K562 (cell line): ENCODE measurements around the gene ZNF668. TPM values are rescaled to one million over a fixed set of nuclear protein-coding genes. Genes with fewer than 3 reads are reported as not detected.

Experiments
- ATAC-seq: fragments of 200-7000 bp; cut with Tn5 transposase; 3 replicates; pipeline ENCODE4 v1.9.1; 2020; ENCODE audit warnings: moderate library complexity
- BruUV-seq: library from RNA; stranded (reverse); fragments of 400-500 nt; replicated peaks from 2 replicates; lab custom pipeline; 2021; lab: Mats Ljungman, UMichigan
- CTCF ChIA-PET: fragments of 300-600 bp; formaldehyde crosslinking; extraction: SDS; loops from one replicate; lab custom pipeline; 2021; ENCODE audit warnings: low intra/inter-chr PET ratio; lab: Yijun Ruan, JAX
- POLR2A ChIA-PET: fragments of 300-600, 350-650 bp; sonication (Branson Sonifier 250); formaldehyde crosslinking; extraction: SDS; loops from one replicate; lab custom pipeline; 2021; ENCODE audit warnings: antibody characterized with exemption, inconsistent platforms; lab: Yijun Ruan, JAX
- DNase-seq, 4 experiments: peaks; one replicate each; pipeline versions ENCODE4 v3.0.0 to v3.0.0-alpha.2; 2011 to 2018; ENCODE audit warnings: low spot score in 3 of 4, mixed read lengths in 3 of 4; ENCODE audit errors: extremely low read depth in 1 of 4
- FAIRE-seq: peaks from 2 replicates; lab custom pipeline; 2011; peaks lifted over from hg19 to GRCh38; lab: Jason Lieb, UNC
- H2AFZ ChIP-seq: 2 replicates; pipeline ENCODE4 v1.6.0; 2011; ENCODE audit warnings: low read depth, low read length, control low read depth, inconsistent platforms
- H3K27ac ChIP-seq: fragments of 200-600 bp; 3 replicates; pipeline ENCODE4 v1.8.0; 2011; ENCODE audit warnings: low read depth, mild to moderate bottlenecking, control low read depth, inconsistent platforms, low read length, moderate library complexity, mixed read lengths; ENCODE audit errors: extremely low read depth
- H3K27me3 ChIP-seq, 2 experiments: fragments of 300-600 bp in 1 of 2; 2 replicates in 1 of 2; 3 replicates in 1 of 2; pipeline versions ENCODE4 v1.6.0 to v1.8.0; 2011; ENCODE audit warnings: inconsistent platforms in 2 of 2, low read length in 2 of 2, mild to moderate bottlenecking in 1 of 2, mixed read lengths in 1 of 2, moderate library complexity in 1 of 2; ENCODE audit not compliant: control insufficient read depth in 2 of 2, insufficient read depth in 2 of 2
- H3K36me3 ChIP-seq: fragments of 300-600 bp; 3 replicates; pipeline ENCODE4 v1.8.0; 2011; ENCODE audit warnings: mild to moderate bottlenecking, low read length, inconsistent platforms; ENCODE audit not compliant: control insufficient read depth, insufficient read depth
- H3K4me1 ChIP-seq, 2 experiments: fragments of 200-600 bp in 1 of 2; replicated peaks in 1 of 2; 2 replicates in 1 of 2; 3 replicates in 1 of 2; pipeline versions ENCODE4 v1.5.1 to v1.8.0; 2011; ENCODE audit warnings: inconsistent platforms in 2 of 2, low read length in 2 of 2, mild to moderate bottlenecking in 1 of 2, mixed read lengths in 1 of 2, moderate library complexity in 1 of 2; ENCODE audit not compliant: control insufficient read depth in 2 of 2, insufficient read depth in 2 of 2
- H3K4me2 ChIP-seq: 2 replicates; pipeline ENCODE4 v1.6.1; 2011; ENCODE audit warnings: low read length, control low read depth, inconsistent platforms, mixed read lengths; ENCODE audit not compliant: insufficient read depth
- H3K4me3 ChIP-seq: fragments of 200-600 bp; sonication (generic), shearing (Covaris generic); 2 replicates; pipeline ENCODE4 v1.5.1; 2016; ENCODE audit warnings: control low read depth, inconsistent platforms
- H3K79me2 ChIP-seq: fragments of 200-600 bp; 3 replicates; pipeline ENCODE4 v1.8.0; 2011; ENCODE audit warnings: low read length, inconsistent platforms; ENCODE audit not compliant: control insufficient read depth, insufficient read depth
- H3K9ac ChIP-seq, 2 experiments: 2 replicates each; pipeline versions ENCODE4 v1.6.0 to v1.6.1; 2011; ENCODE audit warnings: low read depth in 2 of 2, low read length in 2 of 2, control low read depth in 1 of 2, inconsistent platforms in 1 of 2, mild to moderate bottlenecking in 1 of 2, mixed read lengths in 1 of 2; ENCODE audit not compliant: insufficient read depth in 1 of 2
- H3K9me1 ChIP-seq: one replicate; pipeline ENCODE4 v1.6.0; 2011; ENCODE audit warnings: inconsistent platforms, mild to moderate bottlenecking, low read length, moderate library complexity; ENCODE audit not compliant: control insufficient read depth, insufficient read depth
- H3K9me3 ChIP-seq: replicated peaks from 2 replicates; pipeline ENCODE4 v1.5.1; 2011; ENCODE audit warnings: low read depth, low read length, inconsistent platforms; ENCODE audit not compliant: control insufficient read depth, insufficient read depth
- H4K20me1 ChIP-seq: replicated peaks from 2 replicates; pipeline ENCODE4 v1.6.1; 2011; ENCODE audit warnings: low read length, inconsistent platforms, mixed read lengths; ENCODE audit not compliant: control insufficient read depth, insufficient read depth
- ARHGAP35 ChIP-seq: fragments of 450-650 bp; IDR thresholded peaks from 2 replicates; pipeline ENCODE4 v1.6.1; 2018; ENCODE audit not compliant: partially characterized antibody
- ARNT ChIP-seq, 2 experiments: fragments of 450-650 bp; IDR thresholded peaks; 2 replicates each; pipeline ENCODE4 v1.6.1; 2016; ENCODE audit warnings: mild to moderate bottlenecking in 1 of 2
- CREBBP ChIP-seq: IDR thresholded peaks from one replicate; pipeline ENCODE4 v1.6.1; 2012; ENCODE audit warnings: low read depth, mild to moderate bottlenecking, control low read depth, inconsistent platforms, low read length
- FOXA1 ChIP-seq: fragments of 450-650 bp; IDR thresholded peaks from 2 replicates; pipeline ENCODE4 v1.6.1; 2016; ENCODE audit warnings: mild to moderate bottlenecking, borderline replicate concordance
- FOXM1 ChIP-seq, 2 experiments: fragments of 450-650 bp in 1 of 2; sonication (generic) in 1 of 2; formaldehyde crosslinking in 1 of 2; IDR thresholded peaks; 2 replicates each; pipeline versions ENCODE4 v1.6.1 to v1.9.0; 2017 to 2022; ENCODE audit warnings: low read depth in 2 of 2, mild to moderate bottlenecking in 2 of 2, missing genetic modification reagents in 1 of 2, moderate library complexity in 1 of 2
- HMG20A ChIP-seq: fragments of 450-650 bp; formaldehyde crosslinking; conservative IDR thresholded peaks from 2 replicates; pipeline ENCODE4 v1.4.0; 2020; ENCODE audit warnings: mild to moderate bottlenecking, mixed read lengths
- HNRNPK ChIP-seq: fragments of 200-400 bp; formaldehyde crosslinking; IDR thresholded peaks from one replicate; pipeline ENCODE4 v1.6.1; 2018; ENCODE audit warnings: mild to moderate bottlenecking, low read depth, low read length; ENCODE audit not compliant: poor library complexity, severe bottlenecking
- NCOA4 ChIP-seq: fragments of 450-650 bp; IDR thresholded peaks from 2 replicates; pipeline ENCODE4 v1.6.1; 2018; ENCODE audit warnings: mild to moderate bottlenecking; ENCODE audit not compliant: partially characterized antibody
- NCOA6 ChIP-seq: fragments of 450-650 bp; IDR thresholded peaks from 2 replicates; pipeline ENCODE4 v1.6.1; 2017; ENCODE audit warnings: mild to moderate bottlenecking
- PHF21A ChIP-seq: fragments of 450-650 bp; IDR thresholded peaks from 2 replicates; pipeline ENCODE4 v1.6.1; 2017; ENCODE audit warnings: low read depth, borderline replicate concordance
- SRSF7 ChIP-seq: fragments of 200-400 bp; formaldehyde crosslinking; optimal IDR thresholded peaks from 2 replicates; pipeline ENCODE3; 2017; ENCODE audit warnings: mild to moderate bottlenecking, low read depth, low read length
- TCF7L2 ChIP-seq: fragments of 150-350 bp; IDR thresholded peaks from 2 replicates; pipeline ENCODE4 v1.6.1; 2016; ENCODE audit warnings: low read depth, mild to moderate bottlenecking, low read length, moderate library complexity
- ZC3H11A ChIP-seq: IDR thresholded peaks from 2 replicates; pipeline ENCODE4 v1.6.1; 2012; ENCODE audit warnings: low read depth, low read length, improper control_type of control experiment
- ZNF354B ChIP-seq: fragments of 250-450 bp; sonication (Bioruptor Pico); IDR thresholded peaks from 2 replicates; pipeline ENCODE4 v1.4.0; 2020
- ZNF764 ChIP-seq: fragments of 250-450 bp; sonication (Bioruptor Pico); IDR thresholded peaks from 2 replicates; pipeline ENCODE4 v1.4.0; 2020; ENCODE audit warnings: low read depth, mild to moderate bottlenecking, moderate library complexity
- WGBS: fragments of 100-300 bp; shearing (Covaris generic); methylation state at CpG from one replicate; pipeline ENCODE4 v1.1.6; 2016; ENCODE audit warnings: low coverage, mixed read lengths; ENCODE audit not compliant: insufficient coverage; ENCODE audit errors: missing lambda C conversion rate; 5-methylcytosine and 5-hydroxymethylcytosine counted together
- in situ Hi-C: fragments of 300-500 bp; cut with MboI; formaldehyde crosslinking; loops from 4 replicates; pipeline ENCODE4 v1.15.0; 2018; ENCODE audit warnings: inconsistent platforms, mixed read lengths
- intact Hi-C: fragments of 100-400 bp; cut with micrococcal nuclease; formaldehyde crosslinking; loops from 2 replicates; pipeline ENCODE4 v1.14.2; 2022
- polyA plus RNA-seq, 8 experiments: library from polyadenylated mRNA; depleted of rRNA in 4 of 8; stranded (reverse) in 5 of 8; unstranded in 3 of 8; fragments of >200 nt; fragmentation: Nextera tagmentation in 2 of 8; fragmentation: Illumina TruSeq in 1 of 8; extraction: Ambion mirVana in 2 of 8; extraction: Trizol in 1 of 8; gene quantifications; 2 replicates each; pipeline versions ENCODE4 v1.2.1 to v1.2.3, GENCODE V29; 2011 to 2014; ENCODE audit warnings: inconsistent platforms in 1 of 8, missing spikeins in 1 of 8
- total RNA-seq, 7 experiments: library from RNA; depleted of rRNA in 6 of 7; stranded (reverse); fragments of >200 nt in 6 of 7; fragmentation: Illumina TruSeq in 2 of 7; extraction: Trizol in 2 of 7; gene quantifications; 2 replicates each; pipeline versions ENCODE4 v1.2.1 to v1.2.3, GENCODE V29; 2011 to 2021; ENCODE audit warnings: low replicate concordance in 1 of 7
- TF ChIP-seq, protein P1 (sequence below), 2 experiments: fragments of 450-650 bp; IDR thresholded peaks; 2 replicates each; pipeline ENCODE4 v1.6.1; 2018; ENCODE audit warnings: mild to moderate bottlenecking in 2 of 2, low read depth in 1 of 2; ENCODE audit not compliant: partially characterized antibody in 2 of 2
- TF ChIP-seq, protein P2 (sequence below): fragments of 450-650 bp; formaldehyde crosslinking; IDR thresholded peaks from 2 replicates; pipeline ENCODE4 v1.4.0; 2022; ENCODE audit warnings: mild to moderate bottlenecking, moderate library complexity

ZNF668 gene
- total and polyA plus RNA-seq, 9 of the 15 experiments (the other 6 are each of a cell fraction or from before 2014, with no cell fraction given): 0.04 to 15.3 (median 3.8) TPM; not detected in 1

DNA sequence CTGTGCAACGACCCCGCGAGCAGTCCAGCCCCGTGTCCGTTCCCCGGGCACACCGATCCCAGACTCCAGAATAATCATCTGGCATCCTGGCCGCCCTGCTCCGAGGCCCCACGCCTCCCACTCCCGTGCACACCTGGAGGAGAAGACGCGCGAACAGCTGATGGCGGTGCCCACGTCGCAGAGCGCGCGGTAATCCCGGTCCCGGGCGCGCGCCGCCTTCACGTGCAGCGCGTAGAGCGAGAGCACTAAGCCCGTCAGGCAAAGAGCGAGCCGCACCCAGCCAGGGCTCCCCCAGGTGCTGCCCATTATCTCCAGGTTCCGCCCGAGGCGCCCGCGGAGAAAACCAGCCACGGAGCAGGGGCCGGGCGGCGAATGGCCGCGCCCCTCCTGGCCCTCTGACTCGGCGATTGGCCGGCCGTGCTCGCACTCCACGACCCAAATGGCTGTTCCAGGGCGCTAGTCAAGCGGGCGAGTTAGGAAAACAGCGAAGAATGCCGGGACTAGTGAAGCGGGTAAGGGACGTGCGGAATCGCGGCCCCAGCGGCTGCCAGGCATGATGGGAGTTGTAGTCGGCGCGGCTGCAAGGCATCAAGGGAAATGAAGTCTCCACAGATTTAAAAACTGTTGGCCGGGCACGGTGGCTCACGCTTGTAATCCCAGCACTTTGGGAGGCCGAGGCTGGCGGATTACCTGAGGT, 20.5 kb upstream of the ZNF668 start, which contains the start of gene VKORC1:
TSS of gene VKORC1 (minus strand) at position 374 of the 697 bp plus-strand sequence. CDS start at position 306, 68 bp downstream.
- peak within 1 kb of the TSS; percentile 79 for H3K4me3 ChIP-seq
- peak within 1 kb of the TSS; percentile 73 to 94 for H3K9ac ChIP-seq
- no peaks in the 10 kb centered on the region for H3K27me3 ChIP-seq
- CTCF ChIA-PET: no interaction called here
- intact Hi-C loops: loop anchor here (1.0 to 10.0 kb wide), 4 partner anchors 48 to 140 kb away; partner anchors contain the start of genes HSD3B7, SETD1A and STX4
- H3K27ac ChIP-seq: peak within 1 kb of the TSS; percentile 70
- POLR2A ChIA-PET: interaction anchor here (0.5 to 3.3 kb wide), 10 partner anchors 10 to 1217 kb away, joined by 3 to 15 read pairs (median 4); partner anchors contain the start of genes FUS and KAT8
- H4K20me1 ChIP-seq: peaks cover 8% of the 10 kb centered on the region; the same call in 1 of the 2 replicates
- ATAC-seq: peak; percentile 96
- under 1% methylated on average over 67 of the region's 69 CpGs for WGBS
- FAIRE-seq: peak; percentile 98
- DNase-seq: peak; percentile 91 to 98 (median 93)
- peak within 1 kb of the TSS; percentile 97 for H2AFZ ChIP-seq
- in situ Hi-C loops: no loop called here
- H3K36me3 ChIP-seq: peaks cover 22% of the 10 kb centered on the region; the same call in 1 of the 3 replicates
- peaks cover 17 to 32% of the 10 kb centered on the region in 2 experiments; a peak in 4 of 5 replicates for H3K4me1 ChIP-seq
- 0 out of 2 replicates have a peak, but pooled peaks cover 4% of the 10 kb centered on the region for H3K9me3 ChIP-seq
- H3K9me1 ChIP-seq: peaks cover 6% of the 10 kb centered on the region
- BruUV-seq: no TSS peak
- peak within 1 kb of the TSS; percentile 96 for H3K4me2 ChIP-seq
- H3K79me2 ChIP-seq: peaks cover 22% of the 10 kb centered on the region
- no peak for TF ChIP-seq NCOA6
- TF ChIP-seq, protein P1, sequence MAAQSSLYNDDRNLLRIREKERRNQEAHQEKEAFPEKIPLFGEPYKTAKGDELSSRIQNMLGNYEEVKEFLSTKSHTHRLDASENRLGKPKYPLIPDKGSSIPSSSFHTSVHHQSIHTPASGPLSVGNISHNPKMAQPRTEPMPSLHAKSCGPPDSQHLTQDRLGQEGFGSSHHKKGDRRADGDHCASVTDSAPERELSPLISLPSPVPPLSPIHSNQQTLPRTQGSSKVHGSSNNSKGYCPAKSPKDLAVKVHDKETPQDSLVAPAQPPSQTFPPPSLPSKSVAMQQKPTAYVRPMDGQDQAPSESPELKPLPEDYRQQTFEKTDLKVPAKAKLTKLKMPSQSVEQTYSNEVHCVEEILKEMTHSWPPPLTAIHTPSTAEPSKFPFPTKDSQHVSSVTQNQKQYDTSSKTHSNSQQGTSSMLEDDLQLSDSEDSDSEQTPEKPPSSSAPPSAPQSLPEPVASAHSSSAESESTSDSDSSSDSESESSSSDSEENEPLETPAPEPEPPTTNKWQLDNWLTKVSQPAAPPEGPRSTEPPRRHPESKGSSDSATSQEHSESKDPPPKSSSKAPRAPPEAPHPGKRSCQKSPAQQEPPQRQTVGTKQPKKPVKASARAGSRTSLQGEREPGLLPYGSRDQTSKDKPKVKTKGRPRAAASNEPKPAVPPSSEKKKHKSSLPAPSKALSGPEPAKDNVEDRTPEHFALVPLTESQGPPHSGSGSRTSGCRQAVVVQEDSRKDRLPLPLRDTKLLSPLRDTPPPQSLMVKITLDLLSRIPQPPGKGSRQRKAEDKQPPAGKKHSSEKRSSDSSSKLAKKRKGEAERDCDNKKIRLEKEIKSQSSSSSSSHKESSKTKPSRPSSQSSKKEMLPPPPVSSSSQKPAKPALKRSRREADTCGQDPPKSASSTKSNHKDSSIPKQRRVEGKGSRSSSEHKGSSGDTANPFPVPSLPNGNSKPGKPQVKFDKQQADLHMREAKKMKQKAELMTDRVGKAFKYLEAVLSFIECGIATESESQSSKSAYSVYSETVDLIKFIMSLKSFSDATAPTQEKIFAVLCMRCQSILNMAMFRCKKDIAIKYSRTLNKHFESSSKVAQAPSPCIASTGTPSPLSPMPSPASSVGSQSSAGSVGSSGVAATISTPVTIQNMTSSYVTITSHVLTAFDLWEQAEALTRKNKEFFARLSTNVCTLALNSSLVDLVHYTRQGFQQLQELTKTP (IDR thresholded peaks at IDR 0.05; ENCODE audit: low read depth in 1 of 2, partially characterized antibody in 2 of 2): peak in 1 of 2 experiments; percentile 97
- TF ChIP-seq FOXA1: no peak
- no peak for TF ChIP-seq ZNF764 (CRISPR knock-in tag)
- no peak for TF ChIP-seq HNRNPK
- TF ChIP-seq ARNT (IDR thresholded peaks at IDR 0.05): peak in 1 of 2 experiments; percentile 85; a peak in 1 of 4 replicates
- no peak for TF ChIP-seq ZNF354B (CRISPR knock-in tag)
- TF ChIP-seq PHF21A: no peak
- 0 out of 2 replicates have a peak, but pooled peaks have one; percentile 8 for TF ChIP-seq FOXM1 (IDR thresholded peaks at IDR 0.05; ENCODE audit: low read depth)
- no peak for TF ChIP-seq FOXM1 (CRISPR knock-in tag; IDR thresholded peaks at IDR 0.05; ENCODE audit: low read depth)
- TF ChIP-seq, protein P2, sequence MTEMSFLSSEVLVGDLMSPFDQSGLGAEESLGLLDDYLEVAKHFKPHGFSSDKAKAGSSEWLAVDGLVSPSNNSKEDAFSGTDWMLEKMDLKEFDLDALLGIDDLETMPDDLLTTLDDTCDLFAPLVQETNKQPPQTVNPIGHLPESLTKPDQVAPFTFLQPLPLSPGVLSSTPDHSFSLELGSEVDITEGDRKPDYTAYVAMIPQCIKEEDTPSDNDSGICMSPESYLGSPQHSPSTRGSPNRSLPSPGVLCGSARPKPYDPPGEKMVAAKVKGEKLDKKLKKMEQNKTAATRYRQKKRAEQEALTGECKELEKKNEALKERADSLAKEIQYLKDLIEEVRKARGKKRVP (CRISPR knock-in tag): no peak
- no peak for TF ChIP-seq CREBBP
- no peak for TF ChIP-seq SRSF7
- peak; percentile 44; the same call in 1 of the 2 replicates for TF ChIP-seq TCF7L2
- no peak for TF ChIP-seq ARHGAP35
- no peak for TF ChIP-seq NCOA4
- TF ChIP-seq HMG20A: no peak
- TF ChIP-seq ZC3H11A: no peak
